GM19025 (cell line): ENCODE results near the gene SNTB2.
A peak's percentile ranks its signal among the peaks of the same experiment; 100 is the strongest.

ENCODE experiments used
- ATAC-seq: cut with Tn5 transposase; IDR thresholded peaks from one replicate; pipeline ENCODE4 v1.9.1; 2021; ENCODE audit warnings: mild to moderate bottlenecking, low read depth, moderate library complexity; ENCODE audit not compliant: unreplicated experiment

The SNTB2 gene

DNA sequence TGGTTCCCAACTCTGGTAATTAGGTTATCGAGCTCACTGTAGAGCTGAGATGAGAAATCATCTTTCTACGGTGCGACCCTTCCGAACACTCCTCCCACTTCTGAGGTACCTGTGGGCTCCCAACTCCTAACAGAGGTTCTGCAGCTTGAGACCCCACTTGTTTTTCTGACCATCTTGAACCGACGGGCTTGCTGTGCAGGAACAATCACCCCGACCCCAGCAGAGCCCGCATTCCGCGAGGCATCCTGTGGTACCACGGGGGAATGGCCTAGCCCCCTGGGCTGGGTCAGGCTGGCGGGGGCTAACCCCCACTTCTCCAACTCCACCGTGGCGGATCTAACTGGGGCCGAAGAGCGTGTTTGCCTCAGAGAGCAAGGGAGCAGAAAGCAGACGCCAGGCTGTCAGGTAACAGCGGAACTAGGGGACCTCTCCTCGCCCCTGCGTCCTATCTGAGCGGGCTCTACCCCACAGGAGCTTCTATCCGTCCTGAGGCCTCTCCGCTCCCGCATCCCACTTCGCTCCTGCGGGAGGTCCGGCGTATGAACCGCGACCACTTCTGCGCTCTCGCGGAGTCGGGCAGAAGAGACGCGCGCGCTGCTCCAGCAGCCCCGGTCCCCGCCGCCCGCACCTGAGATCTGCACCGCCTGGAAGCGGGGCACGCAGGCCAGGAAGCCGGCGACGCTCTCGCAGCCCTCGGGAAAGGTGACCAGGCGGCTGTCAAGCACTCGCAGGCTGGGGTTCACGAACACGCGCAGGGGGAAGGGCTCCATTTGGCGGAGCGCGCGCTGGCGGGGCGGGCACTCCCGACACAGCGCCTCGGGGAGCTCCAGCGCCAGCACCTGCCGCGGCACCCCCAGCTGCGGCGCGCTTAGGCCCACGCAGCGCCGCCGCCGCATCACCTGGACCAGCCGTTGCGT, 142.7 kb downstream of the SNTB2 start:
- peak; percentile 32 for ATAC-seq

DNA sequence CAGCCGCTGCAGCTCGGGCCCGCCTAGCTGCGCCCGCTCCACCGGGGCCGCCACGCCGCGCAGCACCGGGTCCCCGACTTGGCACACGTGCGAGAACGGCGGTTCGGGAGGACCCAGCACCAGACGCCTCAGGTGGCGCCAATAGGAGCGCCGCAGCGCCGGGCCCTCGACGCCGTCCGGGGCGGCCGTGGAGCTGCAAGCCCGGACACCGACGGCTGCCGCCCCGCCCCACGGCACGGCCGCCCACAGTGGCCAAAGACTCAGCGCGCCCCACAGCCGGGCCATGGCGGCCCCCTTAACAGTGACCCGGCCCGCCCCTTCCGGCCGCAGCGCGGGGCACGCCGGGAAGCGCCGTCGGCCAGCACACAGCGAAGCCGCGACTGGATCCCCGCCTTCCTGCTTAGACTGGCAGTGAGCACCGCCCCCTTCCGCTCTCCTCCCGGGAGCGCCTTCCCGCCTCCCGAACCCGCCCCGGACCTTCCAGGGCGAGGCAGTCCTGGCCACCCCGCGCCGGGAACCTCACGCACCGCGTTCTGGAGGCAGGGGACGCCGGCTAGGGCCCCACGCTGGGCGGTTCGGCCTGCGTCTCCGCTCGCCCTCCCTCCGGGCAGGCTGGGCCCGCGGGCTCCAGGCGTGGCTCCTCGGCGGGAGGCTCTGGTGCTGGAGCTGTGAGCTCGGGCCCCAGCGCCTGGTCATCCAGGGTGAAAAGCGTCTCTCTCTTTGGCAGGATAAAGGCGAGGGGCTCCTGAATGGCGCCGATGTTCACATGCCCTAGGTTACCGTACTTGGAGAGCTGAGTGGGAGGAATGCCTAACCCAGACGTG, 143.5 kb downstream of the SNTB2 start, which contains the start of gene PDF:
Gene PDF, minus strand, starts transcription at position 303 of the 824 bp plus-strand sequence. Its CDS starts 18 bp downstream, at position 285.
- ATAC-seq: peak; percentile 95

DNA sequence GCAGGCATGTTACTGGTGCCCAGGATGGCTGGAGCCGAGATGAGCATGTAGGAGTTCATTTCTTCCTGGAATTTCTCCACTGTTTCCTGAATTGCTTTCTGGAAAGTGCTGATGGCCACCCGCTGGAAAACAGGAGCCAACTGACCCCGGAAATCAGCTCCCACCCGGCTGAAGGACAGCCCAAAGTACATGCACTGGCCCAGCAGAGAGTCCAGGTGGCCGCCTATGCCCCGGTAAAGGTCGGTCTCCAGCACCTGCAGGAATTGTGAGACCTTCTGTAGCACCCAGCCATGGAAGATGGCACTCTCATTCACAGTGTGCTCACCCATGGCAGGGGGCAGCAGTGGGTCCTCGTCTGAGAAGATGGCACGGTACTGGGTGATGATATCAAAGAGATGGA, 147.7 kb downstream of the SNTB2 start:
- no peak for ATAC-seq

DNA sequence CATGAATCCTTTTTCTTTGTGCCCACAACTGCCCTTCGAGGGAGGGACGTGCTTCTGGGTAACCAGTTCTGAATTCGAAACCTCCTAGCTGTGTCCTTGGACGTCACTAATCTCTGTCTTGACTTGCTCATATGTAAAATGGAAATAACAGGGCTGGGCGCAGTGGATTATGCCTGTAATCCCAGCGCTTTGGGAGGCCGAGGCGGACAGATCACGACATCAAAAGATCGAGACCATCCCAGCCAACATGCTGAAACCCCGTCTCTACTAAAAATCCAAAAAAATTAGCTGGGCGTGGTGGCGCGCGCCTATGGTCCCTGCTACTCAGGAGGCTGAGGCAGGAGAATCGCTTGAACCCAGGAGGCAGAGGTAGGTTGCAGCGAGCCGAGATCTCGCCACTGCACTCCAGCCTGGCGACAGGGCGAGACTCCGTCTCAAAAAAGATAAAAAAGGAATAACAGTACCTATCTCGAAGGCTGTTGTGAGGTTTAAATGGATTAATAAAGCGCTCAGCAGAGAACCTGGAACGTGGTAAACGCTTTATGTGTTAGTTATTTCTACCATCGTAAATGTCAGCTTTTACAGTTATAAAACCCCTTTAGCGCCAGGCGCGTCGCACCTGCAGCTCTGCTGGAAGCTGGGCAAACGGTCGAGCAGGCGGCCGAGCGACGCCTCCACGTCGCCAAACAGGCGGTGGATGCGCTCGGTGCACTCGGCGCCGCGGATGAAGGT, 151.8 kb downstream of the SNTB2 start:
- ATAC-seq: no peak

DNA sequence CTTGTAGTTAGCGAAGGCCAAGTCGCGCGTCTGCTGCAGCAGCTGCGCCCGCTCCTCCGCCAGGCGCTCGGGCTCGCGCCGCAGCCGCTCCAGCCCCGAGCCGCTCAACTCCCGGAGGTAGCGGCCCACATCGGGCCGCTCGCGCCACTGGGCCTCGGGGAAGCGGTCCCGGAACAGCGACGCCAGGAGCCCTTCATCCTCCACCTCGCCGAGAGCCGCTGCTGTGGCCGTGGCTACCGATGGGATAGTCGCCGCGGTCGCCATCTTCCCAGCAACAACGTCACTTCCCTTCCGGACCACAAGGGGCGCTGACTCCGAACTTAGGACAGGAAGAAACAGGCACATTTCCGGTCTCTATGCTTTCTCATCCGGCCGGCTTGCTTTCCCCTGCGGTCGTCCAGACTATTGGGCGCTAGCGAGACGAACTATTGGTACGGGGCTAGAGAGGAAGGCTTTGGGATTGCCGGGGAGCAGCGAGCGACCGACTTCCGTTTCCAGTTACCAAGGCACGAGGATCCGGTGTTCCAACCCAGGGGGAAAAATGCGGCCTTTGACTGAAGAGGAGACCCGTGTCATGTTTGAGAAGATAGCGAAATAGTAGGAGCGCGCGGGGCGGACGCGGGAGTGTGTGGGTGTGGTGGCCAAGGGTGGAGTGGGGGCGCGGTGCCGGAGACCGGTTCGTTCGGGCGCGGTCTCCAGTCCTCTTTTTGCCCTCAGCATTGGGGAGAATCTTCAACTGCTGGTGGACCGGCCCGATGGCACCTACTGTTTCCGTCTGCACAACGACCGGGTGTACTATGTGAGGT, 152.5 kb downstream of the SNTB2 start, which contains the start of the genes COG8 and NIP7:
Gene COG8, minus strand, starts transcription at position 276 of the 806 bp plus-strand sequence. Its CDS starts 12 bp downstream, at position 264.
Gene NIP7, plus strand, starts transcription at position 484 of the 806 bp plus-strand sequence. Its CDS starts 58 bp downstream, at position 542.
- ATAC-seq: peak; percentile 88

DNA sequence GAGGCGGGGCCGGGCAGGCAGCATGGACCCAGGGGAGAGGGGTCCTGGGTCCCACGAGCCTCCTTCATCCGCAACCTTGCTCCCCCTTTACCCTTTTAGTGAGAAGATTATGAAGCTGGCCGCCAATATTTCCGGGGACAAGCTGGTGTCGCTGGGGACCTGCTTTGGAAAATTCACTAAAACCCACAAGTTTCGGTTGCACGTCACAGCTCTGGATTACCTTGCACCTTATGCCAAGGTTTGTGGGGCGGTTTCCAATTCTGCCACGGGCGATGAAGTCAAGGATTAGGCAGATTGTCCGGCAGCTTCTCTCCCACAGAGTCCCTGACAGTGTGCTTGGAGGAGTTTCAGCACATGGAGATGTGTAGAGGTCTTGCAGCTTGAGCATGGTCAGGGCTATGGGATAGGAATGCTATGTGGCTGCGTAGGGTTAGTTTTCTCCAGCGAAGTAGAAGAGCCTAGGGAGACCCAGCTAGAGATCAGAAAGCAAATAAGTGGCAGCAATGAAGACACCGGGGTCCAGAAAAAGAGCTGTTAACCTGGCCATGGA, 153.2 kb downstream of the SNTB2 start:
- no peak for ATAC-seq

DNA sequence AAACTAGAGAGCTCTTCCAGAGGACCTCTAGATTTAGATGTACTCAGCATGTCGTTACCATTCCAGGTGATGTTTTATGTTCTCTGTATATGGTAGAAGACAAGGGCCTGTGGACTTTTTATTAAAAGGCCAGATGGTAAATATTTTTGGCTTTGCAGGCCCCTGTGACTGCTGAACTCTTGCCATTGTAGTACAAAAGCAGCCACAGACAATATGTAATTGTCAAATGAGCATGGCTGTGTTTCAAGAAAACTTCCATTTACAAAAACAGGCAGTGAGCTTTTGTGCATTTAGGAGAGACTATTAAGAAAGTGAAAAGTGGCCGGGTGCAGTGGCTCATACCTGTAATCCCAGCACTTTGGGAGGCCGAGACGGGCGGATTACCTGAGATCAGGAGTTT, 157.2 kb downstream of the SNTB2 start:
- no peak for ATAC-seq

DNA sequence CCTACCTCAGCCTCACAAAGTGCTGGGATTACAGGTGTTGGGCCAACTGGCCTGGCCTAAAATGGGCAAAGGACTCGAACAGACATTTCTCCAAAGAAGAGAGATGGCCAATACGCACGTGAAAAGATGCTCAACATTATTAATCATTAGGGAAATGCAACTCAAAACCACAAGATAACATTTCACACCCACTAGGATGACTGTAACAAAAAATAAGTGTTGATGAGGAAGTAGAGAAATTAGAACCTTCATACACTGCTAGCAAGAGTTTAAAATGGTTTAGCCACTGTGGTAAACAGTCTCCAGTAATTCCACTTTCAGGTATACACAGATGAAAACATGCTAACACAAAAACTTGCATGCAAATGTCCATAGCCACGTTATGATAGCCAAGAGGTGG, 159.0 kb downstream of the SNTB2 start:
- no peak for ATAC-seq

DNA sequence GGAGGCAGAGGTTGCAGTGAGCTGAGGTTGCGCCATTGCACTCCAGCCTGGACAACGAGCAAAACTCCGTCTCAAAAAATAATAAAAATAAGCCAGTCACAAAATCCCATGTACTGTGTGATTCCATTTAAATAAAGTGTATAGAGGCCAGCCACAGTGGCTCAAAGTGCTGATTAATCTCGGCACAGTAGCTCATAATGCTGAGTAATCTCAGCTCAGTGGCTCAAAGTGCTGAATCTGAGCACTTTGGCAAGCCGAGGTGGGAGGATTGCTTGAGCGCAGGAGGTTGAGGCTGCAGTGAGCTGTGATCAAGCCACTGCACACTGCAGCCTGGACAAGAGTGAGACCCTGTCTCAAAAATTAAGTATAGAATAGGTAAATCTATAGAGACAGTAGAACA, 159.7 kb downstream of the SNTB2 start:
- no peak for ATAC-seq

DNA sequence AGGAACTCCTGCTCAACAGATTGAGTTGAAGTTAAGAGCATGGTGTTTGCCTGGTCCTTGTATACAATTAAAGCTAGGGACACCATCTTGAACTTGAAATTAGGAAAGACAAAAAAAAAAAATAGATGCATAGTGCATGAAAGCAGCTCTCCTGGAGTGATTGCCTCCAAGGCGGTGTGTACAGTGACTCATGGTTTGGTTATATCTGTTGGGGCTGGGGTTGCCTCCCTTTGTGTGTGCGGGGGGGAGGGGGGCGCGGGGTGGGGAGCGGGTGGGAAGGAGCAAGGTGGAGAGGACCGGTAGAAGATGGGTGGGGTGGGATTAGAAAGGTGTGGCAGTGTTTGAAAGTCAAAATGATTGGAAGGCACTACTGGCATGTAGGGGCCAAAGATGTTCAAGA, 161.3 kb downstream of the SNTB2 start:
- ATAC-seq: no peak

DNA sequence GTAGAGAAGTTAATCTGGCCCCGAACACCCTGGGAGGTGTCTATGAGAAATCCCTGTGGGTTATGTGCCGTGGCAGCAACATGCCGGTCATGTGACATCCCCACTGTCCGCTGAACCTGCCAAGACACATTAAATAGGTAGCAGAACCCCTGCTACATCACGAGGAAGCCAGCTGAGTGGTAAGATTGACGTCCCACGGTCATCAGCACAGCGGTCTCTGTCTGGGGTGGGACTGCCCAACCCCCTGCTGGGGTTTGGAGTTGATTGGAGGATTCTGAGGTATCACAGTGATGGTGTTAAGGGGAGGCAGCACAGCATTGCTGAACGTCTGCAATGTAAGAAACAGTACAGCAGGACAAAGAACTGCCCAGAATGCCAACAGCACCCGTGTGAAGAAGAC, 162.6 kb downstream of the SNTB2 start:
- no peak for ATAC-seq

DNA sequence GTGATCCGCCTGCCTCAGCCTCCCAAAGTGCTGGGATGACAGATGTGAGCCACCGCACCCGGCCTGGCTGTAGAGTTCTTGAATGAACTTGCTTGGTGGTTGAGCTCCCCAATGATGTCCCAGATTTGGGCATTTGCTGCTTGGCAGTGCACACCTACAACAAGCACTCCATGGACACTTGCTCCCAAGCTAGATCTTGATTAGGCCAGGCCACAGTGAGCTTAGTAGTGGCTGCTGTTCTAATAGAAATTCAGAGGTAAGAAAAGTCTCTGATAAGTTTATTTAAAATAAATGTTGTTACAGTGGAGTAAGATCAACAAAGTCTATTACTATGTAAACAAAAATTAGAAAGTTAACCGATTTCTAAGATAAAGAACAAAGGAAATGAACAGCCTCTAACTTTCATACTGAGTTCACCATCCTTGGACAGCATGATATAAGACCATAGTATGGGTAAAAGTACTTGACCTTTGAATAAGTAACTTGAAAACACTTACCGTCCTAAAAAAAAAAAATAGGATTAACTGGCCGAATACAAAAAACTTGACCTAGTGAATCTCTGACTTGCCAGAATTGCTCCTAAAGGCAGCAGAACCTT, 163.7 kb downstream of the SNTB2 start:
- no peak for ATAC-seq

DNA sequence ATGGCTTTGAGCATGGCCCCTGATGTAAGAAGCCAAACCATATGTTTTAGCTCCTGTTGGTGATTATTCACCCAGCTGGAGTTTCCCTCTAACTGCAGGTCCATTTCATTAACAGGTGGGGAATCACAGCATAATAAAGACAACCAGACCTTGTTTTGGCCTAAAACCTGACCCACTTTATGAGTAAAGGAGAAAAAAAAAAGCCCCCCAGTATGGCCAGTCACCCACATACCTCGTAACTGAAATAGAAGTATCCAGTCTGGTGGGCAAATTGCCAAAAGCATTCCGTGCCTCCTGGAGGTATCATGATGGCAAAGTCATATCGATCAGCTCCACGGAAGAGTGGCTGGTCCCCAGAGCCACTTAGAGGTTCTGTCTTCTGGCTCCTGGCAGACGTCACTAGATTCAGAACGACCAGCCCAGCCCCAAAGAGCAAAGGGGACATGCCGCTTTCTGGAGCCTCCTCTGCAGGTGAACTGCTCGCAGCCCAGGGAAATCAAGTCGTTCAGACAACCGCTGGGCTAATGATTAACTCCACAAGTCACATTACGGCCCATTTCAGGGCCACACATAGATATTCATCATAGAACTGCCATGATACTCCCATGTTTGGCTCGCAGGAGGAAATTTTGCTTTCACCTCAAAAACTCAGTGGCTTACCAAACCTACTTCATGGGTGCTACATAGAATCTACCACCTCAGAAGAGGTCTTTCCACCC, 164.5 kb downstream of the SNTB2 start, which contains the start of gene TMED6:
Gene TMED6, minus strand, starts transcription at position 478 of the 719 bp plus-strand sequence. Its CDS starts 33 bp downstream, at position 445.
- ATAC-seq: no peak
